ENCODE results near the gene TYRP1.

TYRP1 gene

GRCh38 chr9:12753931-12754330 is 60.7 kb downstream of the TYRP1 start:
- Histone ChIP-seq H3K4me3 (ENCODE audit: low read depth in 1 of 5, low read length in 5 of 5) (no peak overlapping the region), H3K4me1 (ENCODE audit: control insufficient read depth in 5 of 5, insufficient read depth in 5 of 5, low read length in 5 of 5) (no peaks in the 10 kb centered on the region), H3K9ac (ENCODE audit: low read length in 5 of 5) (no peak overlapping the region), H3K27me3 (ENCODE audit: control insufficient read depth in 5 of 5, insufficient read depth in 4 of 5, low read length in 5 of 5) (no peaks in the 10 kb centered on the region), H3K9me3 (ENCODE audit: control insufficient read depth in 5 of 5, low read length in 5 of 5) (no peaks in the 10 kb centered on the region), H3K36me3 (ENCODE audit: control insufficient read depth in 5 of 5, insufficient read depth in 5 of 5, low read length in 5 of 5) (no peaks in the 10 kb centered on the region), H3K27ac (ENCODE audit: low read depth, low read length) (no peak overlapping the region)

- no peak overlapping the region for H3K4me3 ChIP-seq (ENCODE audit: low read depth in 1 of 5, low read length in 5 of 5)
- peaks cover 0 to 8% (median 0%) of the 10 kb centered on the region in 5 donors for H3K4me1 ChIP-seq (ENCODE audit: control insufficient read depth in 5 of 5, insufficient read depth in 5 of 5, low read length in 5 of 5)
- H3K27ac ChIP-seq (ENCODE audit: low read depth, low read length), result no peak overlapping the region
- H3K9me3 ChIP-seq (ENCODE audit: control insufficient read depth in 5 of 5, low read length in 5 of 5), result no peaks in the 10 kb centered on the region
- no peaks in the 10 kb centered on the region for H3K36me3 ChIP-seq (ENCODE audit: control insufficient read depth in 5 of 5, insufficient read depth in 5 of 5, low read length in 5 of 5)
- H3K27me3 ChIP-seq (ENCODE audit: control insufficient read depth in 5 of 5, insufficient read depth in 4 of 5, low read length in 5 of 5), result no peaks in the 10 kb centered on the region
- H3K9ac ChIP-seq (ENCODE audit: low read length in 5 of 5), result no peak overlapping the region
Observed at GRCh38 chr9:12759761-12760160, 66.6 kb downstream of the TYRP1 start.

Data from subcutaneous abdominal adipose tissue (tissue), 5 donors.